SKM-1 (cell line): ENCODE data around the gene IGF2BP2.
"Not testable (repeated sequence)": the region's sequence is repeated elsewhere in the genome, so short reads cannot be mapped to it uniquely, and the experiment has no call there.

ENCODE experiments used
- DNase-seq: peaks from one replicate; lab custom pipeline; 2025; ENCODE audit not compliant: unreplicated experiment; lab: John Stamatoyannopoulos, UW

IGF2BP2 gene

DNA sequence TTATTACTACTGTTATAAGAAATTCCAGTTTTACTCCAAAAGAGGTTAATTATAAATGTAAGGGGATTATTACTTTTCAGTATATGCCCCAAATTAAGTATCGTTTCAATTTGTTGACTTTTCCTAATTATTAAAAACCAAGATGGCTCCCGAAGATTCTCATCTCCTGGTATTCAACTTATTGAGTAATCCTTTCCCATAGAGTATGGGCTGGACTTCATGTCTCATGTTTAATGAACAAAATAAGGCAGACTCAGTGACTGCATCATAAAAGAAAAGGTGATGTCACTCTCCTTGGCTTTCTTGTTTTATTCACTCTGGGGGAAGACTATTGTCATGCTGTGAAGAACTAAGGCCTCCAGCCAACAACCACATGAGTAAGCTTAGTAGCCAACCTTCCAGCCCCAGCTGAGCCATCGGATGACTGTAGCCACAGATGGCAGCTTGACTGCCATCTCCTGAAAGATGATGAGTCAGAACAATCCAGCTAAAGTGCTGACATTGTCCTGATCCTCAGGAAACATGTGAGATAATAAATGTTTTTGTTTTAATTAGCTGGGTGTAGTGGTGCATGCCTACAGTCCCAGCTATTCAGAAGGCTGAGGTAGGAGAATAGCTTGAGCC is 17.3 kb downstream of the IGF2BP2 start:
- DNase-seq = no peak

DNA sequence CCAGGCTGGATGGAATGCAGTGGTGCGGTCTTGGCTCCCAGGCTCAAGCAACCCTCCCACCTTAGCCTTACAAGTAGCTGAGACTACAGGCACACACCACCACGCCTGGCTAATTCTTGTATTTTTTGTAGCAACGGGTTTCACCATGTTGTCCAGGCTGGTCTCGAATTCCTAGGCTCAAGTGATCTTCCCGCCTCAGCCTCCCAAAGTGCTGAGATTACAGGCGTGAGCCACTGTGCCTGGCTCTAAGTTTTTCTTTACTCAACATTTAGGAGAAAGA is 26.1 kb downstream of the IGF2BP2 start:
- not testable (repeated sequence) for DNase-seq

DNA sequence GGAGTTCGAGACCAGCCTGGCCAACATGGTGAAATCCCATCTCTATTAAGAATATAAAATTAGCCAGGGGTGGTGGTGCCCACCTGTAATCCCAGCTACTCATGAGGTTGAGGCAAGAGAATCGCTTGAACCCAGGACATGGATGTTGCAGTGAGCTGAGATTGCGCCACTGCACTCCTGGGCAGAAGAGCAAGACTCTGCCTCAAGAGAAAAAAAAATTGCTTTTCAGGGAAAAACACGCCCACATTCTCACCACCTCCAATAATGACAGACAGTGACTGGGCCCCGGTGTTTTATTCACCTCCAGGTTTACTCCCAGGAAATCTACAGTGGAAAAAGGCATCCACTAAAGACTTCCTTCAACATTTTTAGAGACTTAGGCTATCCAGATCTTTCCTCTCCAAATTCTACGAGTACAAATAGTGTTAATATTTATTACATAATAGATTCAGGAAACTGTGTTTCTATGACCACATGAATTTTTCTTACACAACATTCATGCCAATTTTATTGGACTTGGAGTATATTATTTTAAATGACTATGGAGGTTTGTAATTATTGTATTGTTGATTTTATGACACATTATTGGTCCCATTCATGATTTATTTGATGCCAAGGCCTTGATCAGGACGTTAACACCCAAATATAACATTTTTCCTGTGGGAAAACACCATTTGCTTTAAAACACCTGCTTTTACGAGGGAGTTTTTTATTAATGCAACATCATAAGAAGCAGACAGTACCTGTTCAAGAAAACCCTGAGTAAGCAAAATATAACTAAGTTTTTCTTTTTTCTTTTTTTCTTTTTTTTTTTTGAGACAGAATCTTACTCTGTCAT is 26.6 kb downstream of the IGF2BP2 start:
- DNase-seq = no peak

DNA sequence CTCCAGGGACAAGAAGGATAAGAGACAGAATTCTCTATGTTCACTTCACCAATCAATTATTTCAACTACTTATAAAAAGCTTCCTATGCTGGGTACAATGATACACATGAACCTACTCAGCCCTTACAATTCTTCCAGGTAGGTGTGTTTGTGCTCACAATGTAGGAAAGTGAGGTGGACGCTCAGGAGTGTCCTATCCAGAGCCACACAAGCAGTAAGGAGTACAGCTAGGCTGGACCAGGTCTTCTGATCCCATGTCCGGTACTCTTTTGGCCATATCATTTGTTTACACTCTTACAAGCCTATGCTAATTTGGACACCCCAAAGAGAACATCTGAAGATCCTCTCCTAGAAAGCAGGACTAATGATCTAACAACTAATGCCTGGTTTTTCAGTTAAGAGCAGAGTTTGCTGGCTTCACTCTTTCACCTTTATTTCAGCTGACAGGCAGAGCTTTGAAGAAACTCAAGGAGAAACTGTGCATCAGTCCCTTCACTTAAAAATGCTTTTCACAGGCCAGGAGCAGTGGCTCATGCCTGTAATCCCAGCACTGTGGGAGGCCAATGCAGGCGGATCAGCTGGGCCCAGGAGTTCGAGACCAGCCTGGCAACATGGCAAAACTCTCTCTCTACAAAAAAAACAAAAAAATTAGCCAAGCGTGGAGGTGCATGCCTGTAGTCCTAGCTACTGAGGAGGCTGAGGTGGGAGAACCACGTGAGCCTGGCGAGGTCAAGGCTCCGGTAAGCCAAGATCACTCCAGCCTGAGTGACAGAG is 27.5 kb downstream of the IGF2BP2 start:
- DNase-seq = no peak

DNA sequence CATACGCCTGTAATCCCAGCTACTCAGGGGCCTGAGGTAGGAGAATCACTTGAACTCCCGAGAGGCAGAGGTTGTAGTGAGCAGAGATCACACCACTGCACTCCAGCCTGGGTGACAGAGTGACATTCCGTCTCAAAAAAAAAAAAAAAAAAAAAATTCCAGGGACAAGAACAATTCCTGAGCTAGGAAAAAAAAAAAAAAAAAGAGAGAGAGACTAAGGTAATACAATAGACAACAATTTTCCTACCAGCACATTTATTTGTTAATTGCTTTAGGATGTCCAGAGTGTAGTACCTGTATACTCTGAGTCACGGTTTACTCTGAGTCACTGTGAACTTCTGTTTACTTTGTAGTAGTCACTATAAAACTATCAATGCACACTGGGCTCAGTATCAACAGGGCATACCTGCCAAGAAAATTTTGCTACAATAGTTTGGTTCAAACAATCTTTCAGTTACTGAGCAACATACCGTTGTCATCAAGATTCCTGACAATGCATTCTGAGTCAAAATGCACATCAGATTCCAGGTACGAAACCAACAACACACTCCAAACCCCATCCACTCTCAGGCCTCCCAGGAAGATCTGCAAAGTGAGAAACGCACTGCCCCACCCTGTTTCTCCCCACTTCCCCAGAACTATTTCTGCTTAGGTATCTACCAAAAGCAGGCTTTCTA is 28.3 kb downstream of the IGF2BP2 start:
- no peak for DNase-seq

DNA sequence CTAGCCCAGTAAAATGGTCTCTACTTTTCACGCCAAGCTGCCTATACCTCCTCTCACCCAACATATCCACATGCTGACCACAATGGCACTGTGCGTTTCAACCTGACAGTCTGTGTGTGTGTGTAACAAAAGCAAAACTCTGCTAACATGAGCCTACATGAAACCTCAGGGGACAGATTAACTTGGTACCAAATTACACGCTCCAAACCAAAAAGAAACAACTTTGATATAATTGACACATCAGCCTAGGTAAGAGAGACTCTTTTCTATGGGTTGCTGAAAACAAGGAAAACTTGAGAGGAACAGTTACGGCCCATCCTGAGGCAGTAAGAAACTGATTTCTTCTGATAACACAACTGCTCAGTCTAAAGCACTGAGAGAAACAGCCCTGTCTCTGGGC is 31.5 kb downstream of the IGF2BP2 start:
- no peak for DNase-seq

DNA sequence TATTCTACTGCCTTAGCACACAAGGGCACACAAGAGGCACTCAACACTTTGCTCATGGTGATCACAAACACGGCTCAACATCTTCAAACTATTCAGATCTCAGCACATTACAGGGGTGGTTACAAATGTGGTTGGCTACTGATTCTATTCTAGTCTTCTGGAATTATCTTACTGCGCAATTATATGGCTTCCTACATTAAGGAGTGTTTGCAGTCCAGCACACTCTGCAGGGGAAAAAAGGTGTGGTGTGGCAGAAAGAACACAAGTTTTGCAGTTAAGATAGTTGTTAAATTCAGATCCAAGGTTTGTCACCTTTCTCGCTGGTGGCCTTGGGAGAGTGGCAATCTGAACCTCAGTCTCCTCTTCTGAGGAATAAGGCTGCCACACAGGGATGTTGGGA is 31.9 kb downstream of the IGF2BP2 start:
- DNase-seq = no peak

DNA sequence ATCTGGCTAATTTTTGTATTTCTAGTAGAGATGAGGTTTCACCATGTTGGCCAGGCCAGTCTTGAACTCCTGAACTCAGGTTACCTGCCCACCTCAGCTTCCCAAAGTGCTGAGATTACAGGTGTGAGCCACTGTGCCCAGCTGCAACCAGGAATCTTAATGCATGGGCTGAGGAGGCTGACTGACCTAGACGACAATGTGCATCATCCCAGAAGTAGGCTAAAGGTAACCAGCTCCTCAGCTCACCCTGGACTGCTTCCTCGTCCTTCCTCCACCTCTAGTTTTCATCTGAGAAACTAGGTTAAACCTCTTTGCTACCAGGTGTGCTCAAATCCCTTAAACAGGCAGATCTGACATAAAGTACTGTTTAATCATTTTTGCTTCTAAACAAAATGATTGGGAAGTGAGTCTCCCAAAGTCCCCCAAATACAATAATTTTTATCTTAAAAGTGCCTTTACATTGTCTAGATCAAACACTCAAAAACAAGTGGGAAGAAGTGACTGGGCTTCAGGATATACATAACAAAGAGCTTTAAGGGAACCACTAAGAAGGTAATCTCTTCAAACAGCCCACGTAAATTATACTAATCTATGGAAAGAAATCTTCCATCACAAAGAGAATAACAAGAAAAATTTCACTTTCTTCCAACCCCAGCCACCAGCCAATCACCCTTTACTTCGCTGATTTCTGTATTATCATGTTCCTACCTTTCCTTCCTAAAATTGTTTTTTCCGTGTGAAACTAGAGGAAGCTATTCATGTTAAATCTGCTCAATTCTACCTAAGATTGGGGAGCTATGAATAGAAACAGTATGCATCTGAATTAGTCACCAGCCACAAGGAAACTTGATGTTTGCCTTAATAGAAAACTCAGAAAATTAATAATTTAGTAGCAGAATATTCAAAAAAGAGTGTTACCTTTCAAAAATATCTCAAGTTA is 34.7 kb downstream of the IGF2BP2 start:
- no peak for DNase-seq

DNA sequence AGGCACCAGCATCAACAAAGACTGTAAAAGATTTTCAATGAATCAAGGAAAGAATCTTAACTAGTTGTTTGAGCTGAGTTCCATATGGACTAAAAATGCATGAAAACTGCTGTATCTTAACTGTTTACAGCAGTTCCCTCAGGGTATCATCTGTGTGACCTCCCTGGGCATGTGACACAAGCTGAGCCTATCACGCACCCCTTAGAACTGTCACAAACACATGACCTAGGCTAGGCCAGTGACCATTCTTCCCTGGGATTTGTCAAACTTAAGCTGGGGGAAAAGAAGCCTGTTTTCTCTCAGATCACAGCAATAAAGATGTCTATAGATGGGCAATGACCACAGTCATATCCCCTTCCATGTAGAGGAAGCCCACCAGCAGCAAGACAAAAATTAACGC is 35.7 kb downstream of the IGF2BP2 start:
- DNase-seq = no peak

DNA sequence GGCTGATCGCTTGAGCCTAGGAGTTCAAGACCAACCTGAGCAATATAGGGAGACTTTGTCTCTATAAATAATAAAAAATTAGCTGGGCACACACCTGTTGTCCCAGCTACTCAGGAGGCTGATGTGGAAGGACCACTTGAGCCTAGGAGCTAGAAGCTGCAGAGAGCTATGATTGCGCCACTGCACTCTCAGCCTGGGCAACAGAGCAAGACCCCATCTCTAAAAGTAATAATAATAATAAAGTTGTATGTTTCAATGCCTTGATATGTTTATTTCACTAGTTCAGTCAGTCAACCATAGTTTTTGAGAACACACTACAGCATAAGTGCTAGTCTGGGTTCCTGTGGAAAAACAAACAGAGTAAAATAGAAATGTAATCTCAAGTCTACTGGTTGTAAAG is 36.5 kb downstream of the IGF2BP2 start:
- DNase-seq = no peak

DNA sequence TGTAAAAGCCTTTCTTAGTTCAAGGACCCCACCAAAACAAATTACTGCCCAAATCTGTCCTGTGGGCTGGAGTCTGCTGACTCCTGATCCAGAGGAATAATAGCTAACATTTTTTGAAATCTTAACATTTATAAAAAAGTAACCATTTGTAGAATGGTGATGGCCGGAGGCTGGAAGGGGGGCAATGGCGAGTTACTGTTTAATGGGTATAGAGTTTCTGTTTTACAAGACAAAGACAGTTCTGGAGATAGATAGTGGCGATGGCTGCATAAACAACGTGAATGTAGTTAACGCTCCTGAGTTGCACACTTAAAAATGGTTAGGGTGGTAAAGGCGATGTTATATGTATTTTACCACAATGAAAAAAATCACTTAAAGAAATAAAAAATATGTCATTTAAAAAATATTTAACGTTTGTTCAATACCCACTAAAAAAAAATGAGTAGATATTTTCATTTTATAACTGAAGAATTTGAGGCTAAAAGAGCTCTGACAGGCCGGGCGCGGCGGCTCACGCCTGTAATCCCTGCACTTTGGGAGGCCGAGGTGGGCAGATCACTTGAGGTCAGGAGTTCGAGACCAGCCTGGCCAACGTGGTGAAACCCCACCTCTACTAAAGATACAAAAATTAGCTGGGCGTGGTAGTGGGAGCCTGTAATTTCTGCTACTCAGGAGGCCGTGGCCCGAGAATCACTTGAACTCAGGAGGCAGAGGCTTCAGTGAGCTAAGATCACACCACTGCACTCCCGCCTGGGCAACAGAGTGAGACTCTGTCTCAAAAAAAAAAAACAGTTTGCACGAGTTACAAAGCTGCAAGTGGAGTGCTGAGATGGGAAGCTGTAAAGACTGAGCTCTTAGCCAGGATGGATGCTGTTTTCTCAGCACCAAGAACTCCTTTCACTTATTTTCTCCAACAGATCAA is 37.6 kb downstream of the IGF2BP2 start:
- DNase-seq = no peak

DNA sequence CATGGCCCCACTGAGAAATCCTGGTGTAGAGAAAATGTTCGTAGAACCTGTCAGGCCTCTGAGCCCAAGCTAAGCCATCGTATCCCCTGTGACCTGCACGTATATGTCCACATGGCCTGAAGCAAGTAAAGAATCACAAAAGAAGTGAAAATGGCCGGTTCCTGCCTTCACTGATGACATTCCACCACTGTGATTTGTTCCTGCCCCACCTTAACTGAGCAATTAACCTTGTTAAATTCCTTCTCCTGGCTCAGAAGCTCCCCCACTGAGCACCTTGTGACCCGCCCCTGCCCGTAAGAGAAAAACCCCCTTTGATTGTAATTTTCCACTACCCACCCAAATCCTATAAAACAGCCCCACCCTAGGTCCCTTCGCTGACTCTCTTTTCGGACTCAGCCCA is 38.6 kb downstream of the IGF2BP2 start:
- not testable (repeated sequence) for DNase-seq

DNA sequence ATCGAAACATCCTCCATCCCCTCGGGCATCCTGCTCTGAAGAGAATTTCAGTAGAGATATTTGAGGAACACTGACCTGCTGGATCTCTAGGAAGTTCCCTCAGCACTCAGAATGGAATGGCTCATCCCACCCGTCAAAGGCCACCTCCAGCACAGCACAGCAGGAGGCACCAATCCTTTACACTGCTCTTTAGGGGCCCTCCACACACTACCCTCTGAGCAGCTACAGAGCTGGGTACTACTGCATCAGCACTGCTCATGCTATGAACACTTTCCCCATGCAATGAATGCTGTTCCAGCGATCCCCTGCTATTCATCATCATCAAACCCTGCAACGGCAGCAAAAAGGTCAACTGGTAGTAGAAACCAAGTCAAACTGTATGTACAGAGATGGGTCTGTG is 40.5 kb downstream of the IGF2BP2 start:
- no peak for DNase-seq

DNA sequence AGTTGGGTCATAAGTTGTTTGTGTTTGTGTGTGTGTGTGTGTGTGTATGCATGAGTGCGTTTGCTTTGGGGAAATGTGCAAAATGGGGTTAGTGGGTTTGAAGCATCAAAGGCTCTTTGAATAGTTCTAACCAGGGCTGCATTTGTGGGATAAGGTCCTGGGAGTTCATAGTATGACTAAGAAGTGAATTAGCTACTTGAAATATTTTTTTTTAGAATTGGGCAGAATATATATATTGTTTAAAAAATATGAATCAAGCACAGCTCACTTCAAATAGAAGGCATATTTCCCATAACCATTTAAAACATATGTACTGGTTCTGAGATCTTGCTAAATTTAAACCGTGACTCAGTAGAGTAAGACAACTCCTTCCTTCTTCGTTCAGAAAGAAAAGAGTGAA is 43.1 kb downstream of the IGF2BP2 start:
- no peak for DNase-seq

DNA sequence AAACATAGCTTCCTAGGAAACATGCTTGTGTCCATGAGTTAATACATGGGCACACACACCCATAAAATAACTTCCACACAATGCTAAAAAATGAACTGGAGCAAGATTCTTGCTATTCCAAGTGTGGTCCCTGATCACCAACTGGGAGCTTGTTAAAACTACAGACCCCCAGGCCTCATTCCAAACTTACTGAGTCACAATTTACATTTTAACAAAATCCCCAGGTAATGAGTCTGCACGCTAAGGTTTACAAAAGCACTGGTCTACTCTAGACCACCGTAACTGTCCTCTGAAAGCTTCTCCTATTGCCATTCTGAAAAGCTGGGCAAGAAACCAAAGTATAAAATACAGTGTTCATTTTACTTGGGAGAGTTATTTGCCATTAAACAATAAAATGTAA is 45.4 kb downstream of the IGF2BP2 start:
- no peak for DNase-seq

DNA sequence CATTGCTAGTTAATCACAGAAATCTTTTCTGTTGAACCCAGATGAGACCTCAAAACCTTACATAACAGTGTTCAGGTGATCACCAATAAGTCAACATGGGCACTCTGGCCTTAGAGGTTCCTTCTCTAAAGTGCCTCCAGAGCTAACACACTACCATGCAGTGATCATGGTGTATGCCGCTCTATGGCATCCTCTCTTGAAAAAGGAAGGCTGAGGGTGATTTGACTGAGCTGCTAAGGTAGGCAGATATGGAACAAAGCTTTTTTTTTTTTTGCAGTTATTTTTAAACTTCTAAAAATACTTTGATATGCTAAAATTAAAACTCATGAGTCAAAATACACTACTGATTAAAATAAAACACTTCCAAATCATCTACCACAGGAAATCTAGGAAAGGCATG is 46.0 kb downstream of the IGF2BP2 start:
- no peak for DNase-seq

DNA sequence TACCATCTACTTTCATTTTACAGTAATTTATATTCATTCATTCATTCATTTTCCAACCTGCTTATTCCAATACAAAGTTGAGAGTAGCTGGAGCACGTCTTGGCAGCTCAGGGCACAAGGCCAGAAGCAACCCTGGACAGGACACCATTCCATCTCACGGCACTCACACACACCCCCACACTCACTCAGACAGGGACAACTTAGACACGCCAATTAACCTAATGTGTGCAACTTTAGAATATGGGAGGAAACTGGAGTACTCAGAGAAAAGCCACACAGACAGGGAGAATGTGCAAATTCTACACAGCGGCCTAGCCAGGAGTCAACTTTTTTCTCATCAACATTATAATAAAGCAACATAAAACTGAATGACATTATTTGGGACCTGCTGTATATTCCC is 46.7 kb downstream of the IGF2BP2 start:
- DNase-seq = no peak

DNA sequence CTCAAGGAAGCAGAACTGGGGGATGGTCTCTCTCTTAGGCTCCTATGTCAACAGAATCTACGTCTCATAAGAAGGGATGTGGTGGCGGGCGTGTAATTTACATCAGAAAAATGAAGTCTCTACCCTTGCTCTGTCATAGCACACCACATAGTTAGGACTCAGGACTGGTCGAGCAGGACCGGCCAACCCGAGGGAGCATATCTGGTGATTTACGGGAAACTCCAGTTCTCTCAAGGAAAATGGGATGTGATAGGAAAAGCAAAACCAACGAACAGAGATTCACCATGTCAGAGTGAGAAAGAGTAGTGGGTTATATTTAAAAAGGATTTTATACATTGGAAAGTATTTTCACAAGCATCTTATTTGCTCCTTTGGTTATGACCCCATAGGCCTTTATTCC is 54.7 kb downstream of the IGF2BP2 start:
- DNase-seq = no peak

DNA sequence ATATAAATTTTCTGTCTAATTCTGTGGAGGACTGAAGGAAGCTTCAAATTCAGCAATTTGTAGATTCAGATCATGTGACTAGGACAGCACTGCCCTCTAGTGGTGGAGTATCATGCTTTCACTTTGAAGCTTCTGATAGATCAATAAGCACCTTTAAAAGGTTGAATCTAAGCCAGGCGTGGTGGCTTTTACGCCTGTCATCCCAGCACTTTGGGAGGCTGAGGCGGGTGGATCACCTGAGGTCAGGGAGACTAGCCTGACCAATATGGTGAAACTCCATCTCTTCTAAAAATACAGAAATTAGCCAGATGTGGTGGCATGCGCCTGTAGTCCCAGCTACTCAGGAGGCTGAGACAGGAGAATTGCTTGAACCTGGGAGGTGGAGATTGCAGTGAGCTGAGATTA is 56.3 kb downstream of the IGF2BP2 start:
- peak; percentile 55 for DNase-seq
